Measurements from ENCODE around the gene TRIM47. TPM values are rescaled to one million over a fixed set of nuclear protein-coding genes. Genes with fewer than 3 reads are reported as not detected.

TRIM47 gene
- total RNA-seq, 4 donors from 2014 or later = 6.8 to 70.1 (median 19.0) TPM

DNA sequence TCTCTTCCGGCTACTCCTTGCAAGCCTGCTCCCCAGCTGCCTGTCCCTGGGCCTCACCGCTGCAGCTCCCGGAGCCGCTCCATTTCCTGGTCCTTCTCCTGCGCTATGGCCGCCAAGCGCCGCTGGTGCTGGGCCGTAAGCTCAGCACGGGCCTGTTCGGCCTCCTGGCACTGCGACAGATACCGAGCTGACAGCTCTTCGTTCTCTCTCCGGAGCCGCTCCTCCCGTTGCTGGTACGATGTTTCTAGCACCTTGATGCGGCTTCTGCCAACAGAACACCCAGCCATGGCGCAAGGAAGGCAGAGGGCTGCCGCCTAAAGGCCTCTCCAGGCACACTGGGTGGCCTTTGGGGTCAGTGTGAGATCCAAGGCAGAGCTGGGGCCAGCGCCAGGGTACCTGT, 41.2 kb upstream of the TRIM47 start:
- intact Hi-C loops (cut with DNase I; ENCODE audit: low total_unique reads) = no loop called here
- Histone ChIP-seq H3K4me3 (no peak overlapping the region), H3K9me3 (no peaks in the 10 kb centered on the region), H3K27me3 (no peaks in the 10 kb centered on the region), H3K27ac (no peak overlapping the region), H3K4me1 (no peaks in the 10 kb centered on the region), H3K36me3 (no peaks in the 10 kb centered on the region)
- no peak for DNase-seq
- TF ChIP-seq, protein P1, sequence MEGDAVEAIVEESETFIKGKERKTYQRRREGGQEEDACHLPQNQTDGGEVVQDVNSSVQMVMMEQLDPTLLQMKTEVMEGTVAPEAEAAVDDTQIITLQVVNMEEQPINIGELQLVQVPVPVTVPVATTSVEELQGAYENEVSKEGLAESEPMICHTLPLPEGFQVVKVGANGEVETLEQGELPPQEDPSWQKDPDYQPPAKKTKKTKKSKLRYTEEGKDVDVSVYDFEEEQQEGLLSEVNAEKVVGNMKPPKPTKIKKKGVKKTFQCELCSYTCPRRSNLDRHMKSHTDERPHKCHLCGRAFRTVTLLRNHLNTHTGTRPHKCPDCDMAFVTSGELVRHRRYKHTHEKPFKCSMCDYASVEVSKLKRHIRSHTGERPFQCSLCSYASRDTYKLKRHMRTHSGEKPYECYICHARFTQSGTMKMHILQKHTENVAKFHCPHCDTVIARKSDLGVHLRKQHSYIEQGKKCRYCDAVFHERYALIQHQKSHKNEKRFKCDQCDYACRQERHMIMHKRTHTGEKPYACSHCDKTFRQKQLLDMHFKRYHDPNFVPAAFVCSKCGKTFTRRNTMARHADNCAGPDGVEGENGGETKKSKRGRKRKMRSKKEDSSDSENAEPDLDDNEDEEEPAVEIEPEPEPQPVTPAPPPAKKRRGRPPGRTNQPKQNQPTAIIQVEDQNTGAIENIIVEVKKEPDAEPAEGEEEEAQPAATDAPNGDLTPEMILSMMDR (IDR thresholded peaks at IDR 0.05) = no peak
- no peak for TF ChIP-seq POLR2A (IDR thresholded peaks at IDR 0.05)

DNA sequence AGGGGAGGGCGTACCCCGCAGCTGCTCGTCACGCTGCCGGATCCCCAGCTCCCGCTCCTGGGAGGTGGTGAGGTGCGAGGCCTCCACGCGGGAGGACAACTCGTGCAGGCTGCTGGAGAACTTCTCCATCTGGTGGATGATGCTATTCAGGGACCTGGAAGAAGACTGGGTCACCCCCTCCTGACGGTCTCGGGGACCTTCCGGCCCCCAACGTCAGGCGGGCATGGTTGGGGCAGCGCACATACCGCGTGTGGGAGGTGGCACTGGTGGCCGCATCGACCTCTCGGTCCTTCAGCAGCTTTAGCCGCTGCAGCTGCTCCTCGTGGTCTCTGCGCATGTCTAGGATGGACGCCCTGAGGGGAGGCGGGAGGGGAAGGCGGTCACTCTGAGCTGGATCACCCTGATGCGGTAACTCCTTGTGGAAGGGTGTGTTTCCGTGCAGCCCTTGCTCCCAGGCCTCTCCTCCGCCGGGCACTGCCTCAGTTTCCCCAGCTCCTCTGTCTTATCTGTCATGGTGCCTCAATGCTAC, 39.6 kb upstream of the TRIM47 start:
- Histone ChIP-seq H3K27me3 (no peaks in the 10 kb centered on the region), H3K4me3 (no peak overlapping the region), H3K27ac (no peak overlapping the region), H3K4me1 (no peaks in the 10 kb centered on the region), H3K9me3 (no peaks in the 10 kb centered on the region), H3K36me3 (no peaks in the 10 kb centered on the region)
- DNase-seq = no peak
- intact Hi-C loops (cut with DNase I; ENCODE audit: low total_unique reads) = no loop called here
- TF ChIP-seq, protein P1 (IDR thresholded peaks at IDR 0.05) = no peak
- no peak for TF ChIP-seq POLR2A (IDR thresholded peaks at IDR 0.05)

DNA sequence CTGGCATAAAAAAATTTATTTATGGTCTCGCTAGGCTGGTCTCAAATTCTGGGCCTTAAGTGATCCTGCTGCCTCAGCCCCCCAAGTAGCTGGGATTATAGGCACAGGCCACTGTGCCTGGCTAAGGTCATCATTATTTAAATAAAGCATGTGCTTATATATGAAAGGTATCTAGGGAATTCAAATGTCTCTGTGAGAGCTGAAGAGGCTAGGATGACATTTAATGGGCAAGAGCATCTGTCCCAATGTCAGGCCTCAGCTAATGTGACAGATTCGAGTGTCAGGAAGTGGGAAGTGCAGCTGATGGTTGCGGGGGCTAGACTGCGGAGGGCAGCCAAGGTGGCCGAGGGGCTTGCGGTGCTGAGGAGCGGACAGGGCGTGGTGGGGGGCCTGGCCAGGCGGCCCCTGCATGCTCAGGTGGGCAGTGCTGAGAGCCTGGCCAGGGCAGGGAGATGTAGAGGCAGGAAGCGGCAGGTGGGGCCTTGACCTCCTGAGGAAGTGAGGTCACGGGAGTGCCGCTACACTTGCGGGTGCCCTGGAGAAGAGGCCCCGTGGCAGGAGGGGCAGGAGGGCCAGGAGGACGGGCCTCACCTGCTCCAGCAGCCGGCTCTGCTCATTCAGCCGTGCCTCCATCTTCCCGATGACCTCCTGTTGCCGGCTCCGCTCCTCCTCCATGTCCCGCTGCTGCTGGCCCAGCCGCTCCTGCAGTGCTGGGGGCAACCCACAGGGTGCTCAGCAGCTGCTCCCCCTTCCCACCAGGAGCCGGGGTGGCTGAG, 38.9 kb upstream of the TRIM47 start:
- Histone ChIP-seq H3K4me3 (no peak overlapping the region), H3K4me1 (no peaks in the 10 kb centered on the region), H3K9me3 (no peaks in the 10 kb centered on the region), H3K27ac (no peak overlapping the region), H3K36me3 (no peaks in the 10 kb centered on the region), H3K27me3 (no peaks in the 10 kb centered on the region)
- DNase-seq = no peak
- TF ChIP-seq POLR2A (IDR thresholded peaks at IDR 0.05) = no peak
- TF ChIP-seq, protein P1 (IDR thresholded peaks at IDR 0.05) = no peak
- intact Hi-C loops (cut with DNase I; ENCODE audit: low total_unique reads) = no loop called here

DNA sequence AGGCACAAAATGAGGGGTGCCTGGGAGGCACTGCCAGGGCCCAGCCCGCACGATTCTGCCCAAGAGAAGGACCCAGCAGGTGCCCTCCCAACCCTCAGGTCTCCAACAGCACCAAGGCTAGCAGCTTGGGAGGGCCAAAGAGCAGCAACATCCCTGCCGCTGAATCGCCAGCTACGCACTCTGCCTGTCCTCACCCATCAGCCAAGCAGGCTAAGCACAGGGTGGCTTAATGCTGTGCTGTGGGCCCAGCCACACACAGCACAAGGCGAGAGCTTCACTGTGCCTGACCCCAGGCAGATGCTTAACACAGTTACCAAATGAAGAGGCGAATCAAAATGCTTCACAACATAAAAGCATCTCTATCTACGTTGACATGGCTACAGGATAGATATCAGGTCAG, 36.9 kb upstream of the TRIM47 start:
- Histone ChIP-seq H3K36me3 (no peaks in the 10 kb centered on the region), H3K27me3 (no peaks in the 10 kb centered on the region)
- DNase-seq = no peak

More for the DNA sequence above, 36.9 kb upstream of the TRIM47 start:
- no peak overlapping the region for H3K4me3 ChIP-seq
- no peak overlapping the region for H3K27ac ChIP-seq
- H3K9me3 ChIP-seq = no peaks in the 10 kb centered on the region
- intact Hi-C loops (cut with DNase I; ENCODE audit: low total_unique reads) = no loop called here
- H3K4me1 ChIP-seq = peaks cover 0 to 4% of the 10 kb centered on the region in 2 donors
- TF ChIP-seq POLR2A (IDR thresholded peaks at IDR 0.05) = no peak
- TF ChIP-seq, protein P1 (IDR thresholded peaks at IDR 0.05) = no peak

All from uterus (tissue), 4 donors.